Femur (tissue), 1 donor: ENCODE data around the gene DNAAF2.

Source experiments
- DNase-seq: peaks from one replicate; pipeline ENCODE4 v3.0.0-alpha.2; 2017

Gene DNAAF2

DNA sequence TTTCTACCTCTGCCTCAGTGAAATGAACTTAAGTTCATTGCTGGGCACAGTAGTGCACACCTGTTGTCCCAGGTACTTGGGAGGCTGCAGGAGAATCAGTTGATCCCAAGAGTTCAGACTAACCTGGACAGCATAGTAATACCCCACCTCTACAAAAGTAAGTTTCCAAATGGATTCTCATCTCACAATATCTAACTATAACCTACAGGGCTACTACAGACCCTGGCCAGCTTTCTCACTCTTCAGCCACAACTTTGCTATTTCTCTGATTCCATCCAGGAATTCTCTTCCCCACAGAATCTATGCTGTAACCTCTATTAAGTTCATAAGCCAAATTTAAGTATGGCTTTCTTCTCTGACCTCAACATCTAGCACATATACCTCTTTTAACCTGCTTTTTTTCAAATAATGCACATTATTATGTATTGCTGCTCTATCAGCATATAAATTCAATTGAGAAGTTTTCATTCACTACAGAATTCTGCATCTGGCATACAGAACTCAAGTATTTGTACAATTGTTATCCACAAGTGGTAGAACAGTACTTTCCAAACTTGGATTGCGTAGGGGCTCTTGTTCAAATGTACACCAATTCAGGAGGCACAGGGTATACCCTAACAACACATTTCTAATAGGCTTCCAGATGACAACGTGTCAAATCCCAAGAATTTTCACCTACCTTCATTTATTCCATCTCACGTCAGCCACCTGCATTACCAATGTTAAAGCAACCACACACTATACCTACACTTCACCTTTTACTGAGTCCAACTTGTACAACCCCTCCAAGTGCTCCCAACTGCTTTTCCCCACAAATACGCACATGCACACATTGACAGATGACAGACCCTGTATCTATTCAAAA, 52.7 kb downstream of the DNAAF2 start:
- DNase-seq, result no peak

DNA sequence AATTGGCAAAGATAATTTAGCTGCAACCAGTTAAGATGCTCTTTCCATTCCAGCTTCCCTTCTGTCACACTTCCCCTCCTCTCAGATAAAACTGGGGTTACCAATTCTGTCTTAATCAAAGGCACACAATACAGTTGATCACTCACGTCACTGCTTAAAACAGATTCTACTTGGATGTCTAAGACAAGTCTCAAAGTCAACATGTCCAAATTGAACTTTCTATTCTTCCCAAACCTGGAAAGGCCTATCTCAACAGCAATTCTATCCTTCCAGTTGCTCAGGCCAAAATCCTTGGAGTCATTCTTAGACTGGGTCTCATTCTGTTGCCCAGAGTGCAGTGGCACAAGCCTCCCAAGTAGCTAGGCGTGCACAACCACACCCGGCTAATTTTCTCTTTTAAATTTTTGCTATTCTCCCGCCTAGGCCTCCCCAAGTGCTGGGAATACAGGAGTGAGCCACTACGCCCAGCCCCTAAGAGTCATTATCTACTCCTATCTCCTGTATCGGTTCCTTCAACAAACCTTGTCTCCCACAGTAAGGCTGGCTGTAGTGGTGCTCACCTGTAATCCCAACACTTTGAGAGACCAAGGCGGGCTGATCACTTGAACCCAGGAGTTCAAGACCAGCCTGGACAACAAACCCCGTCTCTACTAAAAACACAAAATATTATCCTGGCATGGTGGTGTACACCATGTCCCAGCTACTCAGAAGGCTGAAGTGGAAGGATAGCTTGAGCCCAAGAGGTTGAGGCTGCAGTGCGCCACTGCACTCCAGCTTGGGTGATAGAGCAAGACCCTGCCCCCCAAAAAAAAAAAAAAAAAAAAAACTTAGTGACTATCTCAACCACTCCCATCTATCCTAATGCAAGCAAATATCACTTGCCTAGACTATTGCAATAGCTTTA, 53.6 kb downstream of the DNAAF2 start:
- no peak for DNase-seq

DNA sequence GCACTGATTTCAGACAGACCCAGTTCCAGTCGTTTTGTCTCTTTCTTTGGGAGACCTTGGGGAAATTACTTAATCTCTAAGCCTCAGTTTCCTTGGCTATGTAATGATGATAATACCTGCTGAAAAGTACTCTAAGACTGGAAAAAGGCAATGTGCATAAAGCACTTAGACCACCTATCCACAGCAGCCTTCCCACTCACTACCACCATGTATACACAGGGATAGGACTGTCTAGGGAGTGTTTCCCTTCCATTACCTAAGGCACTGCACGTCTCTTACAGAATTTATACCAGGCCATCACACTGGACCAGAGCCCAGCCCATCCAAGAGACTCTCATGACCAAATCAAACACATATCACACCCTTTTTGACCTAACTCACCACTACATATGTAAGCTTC, 55.2 kb downstream of the DNAAF2 start:
- no peak for DNase-seq

DNA sequence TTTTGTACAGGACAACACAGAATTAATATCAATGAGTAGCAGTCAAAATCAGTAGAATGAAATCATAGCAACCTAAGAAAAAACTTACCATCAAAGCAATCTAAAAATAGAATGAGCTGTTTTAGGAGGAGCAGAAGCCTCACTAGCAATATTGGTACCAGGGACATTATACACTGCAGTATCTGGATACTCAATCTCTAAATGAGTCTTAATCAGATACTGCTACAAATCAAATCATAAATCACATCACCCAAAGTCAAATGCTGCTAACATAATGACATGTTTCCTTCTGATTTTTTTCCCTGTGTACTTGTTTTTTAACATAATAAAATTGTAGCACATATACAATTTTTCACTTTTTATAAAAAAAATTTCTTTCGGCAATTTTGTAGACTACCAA, 56.9 kb downstream of the DNAAF2 start:
- DNase-seq, result no peak
